Small intestine (tissue), 7 donors: ENCODE data around the gene IL1RL2. TPM values are rescaled to one million over a fixed set of nuclear protein-coding genes. Genes with fewer than 3 reads are reported as not detected.

Source experiments
- DNase-seq, 2 donors: peaks; one replicate each; pipeline versions ENCODE4 v3.0.0 to v3.0.0-alpha.2; 2013
- FAIRE-seq: peaks from 2 replicates; lab custom pipeline; 2012; peaks lifted over from hg19 to GRCh38; lab: Jason Lieb, UNC
- H3K27ac ChIP-seq, 3 donors: one replicate each; pipeline ENCODE4 v1.5.1; 2013; ENCODE audit warnings: low read length in 2 of 3, mild to moderate bottlenecking in 2 of 3, control low read depth in 1 of 3, inconsistent platforms in 1 of 3, low read depth in 1 of 3, moderate library complexity in 1 of 3
- H3K27me3 ChIP-seq, 3 donors: one replicate each; pipeline ENCODE4 v1.6.1; 2013; ENCODE audit warnings: low read length in 3 of 3, inconsistent platforms in 1 of 3; ENCODE audit not compliant: control insufficient read depth in 3 of 3, insufficient read depth in 3 of 3
- H3K36me3 ChIP-seq, 3 donors: one replicate each; pipeline ENCODE4 v1.6.1; 2013; ENCODE audit warnings: low read length in 3 of 3, inconsistent platforms in 1 of 3, low read depth in 1 of 3, mild to moderate bottlenecking in 1 of 3, moderate library complexity in 1 of 3; ENCODE audit not compliant: control insufficient read depth in 3 of 3, insufficient read depth in 2 of 3
- H3K4me1 ChIP-seq, 3 donors: one replicate each; pipeline ENCODE4 v1.6.1; 2013; ENCODE audit warnings: low read length in 2 of 3, inconsistent platforms in 1 of 3, low read depth in 1 of 3, mild to moderate bottlenecking in 1 of 3, moderate library complexity in 1 of 3; ENCODE audit not compliant: control insufficient read depth in 3 of 3, insufficient read depth in 2 of 3
- H3K4me3 ChIP-seq, 3 donors: one replicate each; pipeline ENCODE4 v1.5.1; 2013; ENCODE audit warnings: low read length in 3 of 3, control low read depth in 1 of 3, inconsistent platforms in 1 of 3, low read depth in 1 of 3, mild to moderate bottlenecking in 1 of 3, moderate library complexity in 1 of 3
- H3K9me3 ChIP-seq, 2 donors: one replicate each; pipeline ENCODE4 v1.6.1; 2013; ENCODE audit warnings: low read depth in 1 of 2, low read length in 1 of 2; ENCODE audit not compliant: control insufficient read depth in 2 of 2, insufficient read depth in 1 of 2
- WGBS, 3 donors: extraction: QIAGEN DNeasy Blood & Tissue Kit; methylation state at CpG; one replicate each; pipeline ENCODE4 v1.1.7; 2013; 5-methylcytosine and 5-hydroxymethylcytosine counted together
- polyA plus RNA-seq, 4 donors: library from polyadenylated mRNA; stranded (reverse) in 3 of 4; unstranded in 1 of 4; fragments of 200-250 nt in 3 of 4; fragments of 120-200 nt in 1 of 4; gene quantifications; one replicate each; pipeline versions ENCODE4 v1.2.1 to v1.2.3, GENCODE V29; 2013
- donor health status: healthy with polysubstance abuse.
- donor health status: control.
- donor health status: control.
- donor health status: Bipolar disorder and iron deficiency.
- donor health status: healthy.

IL1RL2 gene
- polyA plus RNA-seq, 4 donors = 0.25 to 0.34 TPM; not detected in 2

DNA sequence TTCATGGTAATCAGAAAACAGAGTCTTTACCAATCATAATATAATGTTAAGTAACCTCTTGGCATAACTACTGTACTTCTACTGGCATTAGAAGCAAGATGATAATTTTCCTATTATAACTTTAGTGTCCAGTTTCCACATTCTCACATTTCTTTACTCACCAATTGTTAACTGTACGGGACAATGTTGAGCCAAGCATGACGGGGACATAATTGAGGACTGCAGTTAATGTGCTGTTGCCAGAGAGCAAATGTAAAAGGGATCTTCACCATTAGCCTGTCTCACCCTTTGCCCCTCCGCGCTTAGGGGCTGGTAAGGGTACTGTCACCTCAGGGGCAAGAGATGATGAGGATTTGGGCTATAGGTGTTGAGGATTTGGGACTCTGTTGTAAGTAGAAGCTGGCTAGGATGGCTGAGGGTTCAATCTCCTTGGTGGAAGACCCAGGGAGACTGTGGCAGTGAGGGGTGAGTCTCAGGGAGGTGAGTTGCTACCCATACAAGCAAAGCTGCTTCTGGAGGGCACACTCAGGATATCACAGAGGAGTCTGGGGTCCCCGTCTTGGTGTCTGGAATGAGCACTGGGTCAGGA, 70.1 kb downstream of the IL1RL2 start:
- no peaks in the 10 kb centered on the region for H3K9me3 ChIP-seq
- H3K4me1 ChIP-seq = peaks cover 0 to 2% (median 0%) of the 10 kb centered on the region in 3 donors
- no peak overlapping the region for H3K4me3 ChIP-seq
- peaks cover 0 to 2% (median 0%) of the 10 kb centered on the region in 3 donors for H3K27me3 ChIP-seq
- H3K27ac ChIP-seq = no peak overlapping the region
- H3K36me3 ChIP-seq = no peaks in the 10 kb centered on the region
- no peak for FAIRE-seq
- 90 to 91% (median 91%) methylated on average over 5 of the region's 5 CpGs for WGBS, 3 donors
- no peak for DNase-seq

- peak overlapping the region in 1 of 3 donors; percentile 38 for H3K27ac ChIP-seq
- no peaks in the 10 kb centered on the region for H3K9me3 ChIP-seq
- WGBS, 3 donors = 70 to 83% (median 72%) methylated on average over 2 of the region's 2 CpGs
- H3K36me3 ChIP-seq = no peaks in the 10 kb centered on the region
- DNase-seq = no peak
- H3K27me3 ChIP-seq = peaks cover 0 to 2% (median 0%) of the 10 kb centered on the region in 3 donors
- peaks cover 0 to 2% (median 0%) of the 10 kb centered on the region in 3 donors for H3K4me1 ChIP-seq
- no peak for FAIRE-seq
- no peak overlapping the region for H3K4me3 ChIP-seq
These were observed 71.2 kb downstream of the IL1RL2 start for GRCh38 chr2:102258025-102258385.

- Histone ChIP-seq H3K4me1 (peaks cover 0 to 2% (median 0%) of the 10 kb centered on the region in 3 donors), H3K27ac (peak overlapping the region in 1 of 3 donors; percentile 38), H3K9me3 (no peaks in the 10 kb centered on the region), H3K36me3 (no peaks in the 10 kb centered on the region), H3K27me3 (peaks cover 0 to 2% (median 0%) of the 10 kb centered on the region in 3 donors), H3K4me3 (no peak overlapping the region)
- no peak for FAIRE-seq
- peak in 1 of 2 donors; percentile 19 for DNase-seq
- 70 to 77% (median 75%) methylated on average over 3 of the region's 3 CpGs for WGBS, 3 donors
These were observed 71.7 kb downstream of the IL1RL2 start for GRCh38 chr2:102258386-102259074.

- no peak for DNase-seq
- Histone ChIP-seq H3K9me3 (no peaks in the 10 kb centered on the region), H3K4me3 (no peak overlapping the region), H3K27ac (no peak overlapping the region), H3K36me3 (no peaks in the 10 kb centered on the region), H3K27me3 (peaks cover 0 to 2% (median 0%) of the 10 kb centered on the region in 3 donors), H3K4me1 (peaks cover 0 to 2% (median 0%) of the 10 kb centered on the region in 3 donors)
- WGBS, 3 donors = 73 to 80% (median 74%) methylated on average over 5 of the region's 5 CpGs
- FAIRE-seq = no peak
These were observed 74.8 kb downstream of the IL1RL2 start for GRCh38 chr2:102261467-102262135.

- 61 to 71% (median 70%) methylated on average over 6 of the region's 6 CpGs for WGBS, 3 donors
- no peaks in the 10 kb centered on the region for H3K9me3 ChIP-seq
These were observed 75.7 kb downstream of the IL1RL2 start for GRCh38 chr2:102262216-102263129.

GRCh38 chr2:102264952-102265351, 78.1 kb downstream of the IL1RL2 start:
- no peak for DNase-seq
- 68 to 84% (median 81%) methylated on average over 2 of the region's 2 CpGs for WGBS, 3 donors
- no peaks in the 10 kb centered on the region for H3K4me1 ChIP-seq
- no peak overlapping the region for H3K4me3 ChIP-seq
- no peaks in the 10 kb centered on the region for H3K27me3 ChIP-seq
- no peaks in the 10 kb centered on the region for H3K36me3 ChIP-seq
- H3K27ac ChIP-seq = no peak overlapping the region
- FAIRE-seq = no peak
- no peaks in the 10 kb centered on the region for H3K9me3 ChIP-seq

More at GRCh38 chr2:102262216-102263129, 75.7 kb downstream of the IL1RL2 start:
- no peak for DNase-seq
- peaks cover 0 to 2% (median 0%) of the 10 kb centered on the region in 3 donors for H3K4me1 ChIP-seq
- no peak for FAIRE-seq
- H3K27me3 ChIP-seq = peaks cover 0 to 2% (median 0%) of the 10 kb centered on the region in 3 donors
- H3K36me3 ChIP-seq = no peaks in the 10 kb centered on the region
- H3K27ac ChIP-seq = no peak overlapping the region
- H3K4me3 ChIP-seq = no peak overlapping the region

- H3K27ac ChIP-seq = no peak overlapping the region
- no peaks in the 10 kb centered on the region for H3K27me3 ChIP-seq
- no peaks in the 10 kb centered on the region for H3K9me3 ChIP-seq
- no peaks in the 10 kb centered on the region for H3K36me3 ChIP-seq
- no peak overlapping the region for H3K4me3 ChIP-seq
- FAIRE-seq (no peak), DNase-seq (no peak)
- 76 to 90% (median 88%) methylated on average over 1 of the region's 1 CpG for WGBS, 3 donors
- H3K4me1 ChIP-seq = no peaks in the 10 kb centered on the region
These were observed 79.4 kb downstream of the IL1RL2 start for GRCh38 chr2:102266204-102266603.

- H3K27ac ChIP-seq = no peak overlapping the region
- H3K4me1 ChIP-seq = no peaks in the 10 kb centered on the region
- DNase-seq (no peak), FAIRE-seq (no peak)
- no peaks in the 10 kb centered on the region for H3K36me3 ChIP-seq
- no peak overlapping the region for H3K4me3 ChIP-seq
- WGBS, 3 donors = 65 to 79% (median 68%) methylated on average over 6 of the region's 6 CpGs
- H3K9me3 ChIP-seq = no peaks in the 10 kb centered on the region
- H3K27me3 ChIP-seq = no peaks in the 10 kb centered on the region
These were observed 81.0 kb downstream of the IL1RL2 start for GRCh38 chr2:102267774-102268173.
